Mesenchymal stem cell (in vitro differentiated cells and primary cell): ENCODE data around the gene TIGAR.

Experiments used
- DNase-seq: peaks from one replicate; pipeline ENCODE4 v3.0.0-alpha.2; 2013
- H2AFZ ChIP-seq: one replicate; pipeline ENCODE4 v1.6.1; 2013; ENCODE audit warnings: low read depth, mild to moderate bottlenecking, control low read depth, inconsistent platforms, low read length, moderate library complexity
- H2AK5ac ChIP-seq: 2 replicates; pipeline ENCODE4 v1.6.1; 2013; ENCODE audit warnings: low read length, moderate library complexity, mild to moderate bottlenecking, inconsistent platforms; ENCODE audit not compliant: severe bottlenecking
- H2BK120ac ChIP-seq: one replicate; pipeline ENCODE4 v1.6.1; 2013; ENCODE audit warnings: low read depth, mild to moderate bottlenecking, inconsistent platforms, low read length, moderate library complexity
- H2BK12ac ChIP-seq, 2 experiments: one replicate each; pipeline ENCODE4 v1.6.1; 2013; ENCODE audit warnings: inconsistent platforms in 2 of 2, low read length in 2 of 2, mild to moderate bottlenecking in 2 of 2, moderate library complexity in 2 of 2, control low read depth in 1 of 2
- H2BK15ac ChIP-seq: one replicate; pipeline ENCODE4 v1.6.1; 2013; ENCODE audit warnings: mild to moderate bottlenecking, low read depth, inconsistent platforms; ENCODE audit not compliant: poor library complexity, severe bottlenecking
- H2BK5ac ChIP-seq: 2 replicates; pipeline ENCODE4 v1.6.1; 2013; ENCODE audit warnings: low read depth, mild to moderate bottlenecking, low read length, control low read depth, inconsistent platforms; ENCODE audit not compliant: poor library complexity, severe bottlenecking
- H3K14ac ChIP-seq, 2 experiments: one replicate each; pipeline ENCODE4 v1.6.1; 2013; ENCODE audit warnings: inconsistent platforms in 2 of 2, low read length in 2 of 2, control low read depth in 1 of 2, mild to moderate bottlenecking in 1 of 2, moderate library complexity in 1 of 2
- H3K18ac ChIP-seq, 2 experiments: one replicate each; pipeline ENCODE4 v1.6.1; 2013; ENCODE audit warnings: inconsistent platforms in 2 of 2, low read length in 2 of 2, control low read depth in 1 of 2, low read depth in 1 of 2, mild to moderate bottlenecking in 1 of 2
- H3K23ac ChIP-seq, 2 experiments: one replicate each; pipeline ENCODE4 v1.6.1; 2013; ENCODE audit warnings: inconsistent platforms in 2 of 2, low read length in 2 of 2, mild to moderate bottlenecking in 2 of 2, moderate library complexity in 2 of 2, control low read depth in 1 of 2
- H3K27ac ChIP-seq: 2 replicates; pipeline ENCODE4 v1.5.1; 2013; ENCODE audit warnings: mild to moderate bottlenecking, moderate library complexity, low read length, control low read depth, inconsistent platforms; ENCODE audit not compliant: poor library complexity, severe bottlenecking
- H3K27me3 ChIP-seq, 2 experiments: 2 replicates each; pipeline versions ENCODE4 v1.6.1 to v1.7.0; 2013; ENCODE audit warnings: low read length in 2 of 2, mild to moderate bottlenecking in 2 of 2, moderate library complexity in 2 of 2, control low read depth in 1 of 2, inconsistent platforms in 1 of 2; ENCODE audit not compliant: control insufficient read depth in 1 of 2, insufficient read depth in 1 of 2
- H3K36me3 ChIP-seq, 2 experiments: 2 replicates each; pipeline versions ENCODE4 v1.6.1 to v1.7.0; 2013; ENCODE audit warnings: low read length in 2 of 2, control low read depth in 1 of 2, inconsistent platforms in 1 of 2, low read depth in 1 of 2, mild to moderate bottlenecking in 1 of 2; ENCODE audit not compliant: insufficient read depth in 2 of 2, control insufficient read depth in 1 of 2
- H3K4ac ChIP-seq, 2 experiments: one replicate each; pipeline ENCODE4 v1.6.1; 2013; ENCODE audit warnings: inconsistent platforms in 2 of 2, low read length in 2 of 2, mild to moderate bottlenecking in 2 of 2, moderate library complexity in 2 of 2, control low read depth in 1 of 2, low read depth in 1 of 2
- H3K4me1 ChIP-seq: 2 replicates; pipeline ENCODE4 v1.6.1; 2013; ENCODE audit warnings: low read depth, low read length, control low read depth; ENCODE audit not compliant: control insufficient read depth, insufficient read depth
- H3K4me2 ChIP-seq: 2 replicates; pipeline ENCODE4 v1.6.1; 2013; ENCODE audit warnings: low read length, mild to moderate bottlenecking, inconsistent platforms; ENCODE audit not compliant: poor library complexity, severe bottlenecking
- H3K4me3 ChIP-seq, 2 experiments: 2 replicates each; pipeline versions ENCODE4 v1.5.1 to v1.7.0; 2013; ENCODE audit warnings: low read length in 2 of 2, mild to moderate bottlenecking in 2 of 2, control low read depth in 1 of 2, low read depth in 1 of 2; ENCODE audit not compliant: insufficient read depth in 1 of 2
- H3K79me1 ChIP-seq: replicated peaks from 2 replicates; pipeline ENCODE4 v1.6.1; 2013; ENCODE audit warnings: mild to moderate bottlenecking, control low read depth, low read length, inconsistent platforms; ENCODE audit not compliant: poor library complexity, severe bottlenecking
- H3K9ac ChIP-seq: 2 replicates; pipeline ENCODE4 v1.7.0; 2013; ENCODE audit warnings: mild to moderate bottlenecking, low read length, moderate library complexity
- H3K9me3 ChIP-seq: 2 replicates; pipeline ENCODE4 v1.7.0; 2013; ENCODE audit warnings: mild to moderate bottlenecking, low read length; ENCODE audit not compliant: control insufficient read depth
- H4K8ac ChIP-seq: one replicate; pipeline ENCODE4 v1.6.1; 2013; ENCODE audit warnings: inconsistent platforms, mild to moderate bottlenecking, low read length, moderate library complexity
- H4K91ac ChIP-seq: one replicate; pipeline ENCODE4 v1.6.1; 2013; ENCODE audit warnings: mild to moderate bottlenecking, low read length, inconsistent platforms
- WGBS: methylation state at CpG from one replicate; pipeline ENCODE4 v1.1.7; 2013; ENCODE audit warnings: mixed read lengths; 5-methylcytosine and 5-hydroxymethylcytosine counted together

Gene TIGAR

GRCh38 chr12:4307593-4308333 lies 13.2 kb upstream of the TIGAR start:
- Histone ChIP-seq H4K8ac (peak overlapping the region; percentile 59), H3K14ac (peak overlapping the region in 1 of 2 experiments; percentile 19), H3K9me3 (no peaks in the 10 kb centered on the region), H3K23ac (no peak overlapping the region), H2BK120ac (no peak overlapping the region), H3K36me3 (peaks cover 25 to 29% of the 10 kb centered on the region in 2 experiments), H3K79me1 (no peaks in the 10 kb centered on the region), H3K4me1 (peaks cover 8% of the 10 kb centered on the region), H2BK15ac (no peak overlapping the region), H3K4me3 (peak overlapping the region in 1 of 2 experiments; percentile 48), H2BK12ac (no peak overlapping the region), H3K9ac (peak overlapping the region; percentile 57), H3K27ac (no peak overlapping the region), H3K27me3 (peaks cover under 1 to 22% of the 10 kb centered on the region in 2 experiments), H3K18ac (no peak overlapping the region), H3K4ac (no peak overlapping the region), H2AFZ (peak overlapping the region; percentile 30), H4K91ac (no peak overlapping the region), H3K4me2 (peak overlapping the region; percentile 68), H2AK5ac (no peak overlapping the region), H2BK5ac (no peak overlapping the region)
- peak; percentile 82 for DNase-seq
- 11% methylated on average over 25 of the region's 25 CpGs for WGBS

GRCh38 chr12:4308334-4308950 lies 12.6 kb upstream of the TIGAR start:
- no peak overlapping the region for H3K4ac ChIP-seq
- WGBS = 89% methylated on average over 14 of the region's 14 CpGs
- H2BK120ac ChIP-seq = no peak overlapping the region
- H3K27ac ChIP-seq = no peak overlapping the region
- no peak for DNase-seq
- H3K9me3 ChIP-seq = no peaks in the 10 kb centered on the region
- H2BK12ac ChIP-seq = no peak overlapping the region
- no peak overlapping the region for H4K91ac ChIP-seq
- H3K14ac ChIP-seq = no peak overlapping the region
- H3K4me2 ChIP-seq = peak overlapping the region; percentile 68
- H4K8ac ChIP-seq = peak overlapping the region; percentile 59
- peaks cover 8% of the 10 kb centered on the region for H3K4me1 ChIP-seq
- H2AFZ ChIP-seq = no peak overlapping the region
- no peak overlapping the region for H2BK15ac ChIP-seq
- no peak overlapping the region for H2AK5ac ChIP-seq
- H3K9ac ChIP-seq = peak overlapping the region; percentile 57
- H3K79me1 ChIP-seq = no peaks in the 10 kb centered on the region
- peak overlapping the region in 1 of 2 experiments; percentile 48 for H3K4me3 ChIP-seq
- H3K18ac ChIP-seq = no peak overlapping the region
- H3K23ac ChIP-seq = no peak overlapping the region
- peaks cover 21 to 24% of the 10 kb centered on the region in 2 experiments for H3K36me3 ChIP-seq
- no peak overlapping the region for H2BK5ac ChIP-seq
- H3K27me3 ChIP-seq = peaks cover 0 to 17% of the 10 kb centered on the region in 2 experiments

GRCh38 chr12:4311776-4312175 lies 9.2 kb upstream of the TIGAR start:
- Histone ChIP-seq H3K27me3 (no peaks in the 10 kb centered on the region), H3K4me3 (no peak overlapping the region), H3K4ac (no peak overlapping the region), H3K27ac (no peak overlapping the region), H3K9ac (no peak overlapping the region), H2AFZ (no peak overlapping the region), H3K14ac (no peak overlapping the region), H3K23ac (no peak overlapping the region), H4K8ac (no peak overlapping the region), H3K4me2 (no peak overlapping the region), H4K91ac (no peak overlapping the region), H2AK5ac (no peak overlapping the region), H3K79me1 (no peaks in the 10 kb centered on the region), H2BK15ac (no peak overlapping the region), H2BK5ac (no peak overlapping the region), H2BK120ac (no peak overlapping the region), H3K36me3 (peaks cover 0 to 4% of the 10 kb centered on the region in 2 experiments), H3K9me3 (no peaks in the 10 kb centered on the region), H3K18ac (no peak overlapping the region), H3K4me1 (peaks cover 8% of the 10 kb centered on the region), H2BK12ac (no peak overlapping the region)
- 96% methylated on average over 4 of the region's 5 CpGs for WGBS
- DNase-seq = no peak

- H3K4ac ChIP-seq = no peak overlapping the region
- H4K91ac ChIP-seq = no peak overlapping the region
- H2BK120ac ChIP-seq = no peak overlapping the region
- no peak overlapping the region for H3K27ac ChIP-seq
- no peak overlapping the region for H2BK5ac ChIP-seq
- H4K8ac ChIP-seq = no peak overlapping the region
- no peaks in the 10 kb centered on the region for H3K9me3 ChIP-seq
- H3K4me2 ChIP-seq = no peak overlapping the region
- DNase-seq = no peak
- H3K79me1 ChIP-seq = no peaks in the 10 kb centered on the region
- no peak overlapping the region for H3K23ac ChIP-seq
- H3K18ac ChIP-seq = no peak overlapping the region
- peaks cover 8% of the 10 kb centered on the region for H3K4me1 ChIP-seq
- H3K36me3 ChIP-seq = peaks cover 0 to 4% of the 10 kb centered on the region in 2 experiments
- 100% methylated on average over 2 of the region's 2 CpGs for WGBS
- no peak overlapping the region for H3K14ac ChIP-seq
- no peak overlapping the region for H2BK15ac ChIP-seq
- no peak overlapping the region for H2AFZ ChIP-seq
- no peak overlapping the region for H2AK5ac ChIP-seq
- no peak overlapping the region for H2BK12ac ChIP-seq
- H3K9ac ChIP-seq = no peak overlapping the region
- H3K27me3 ChIP-seq = no peaks in the 10 kb centered on the region
- no peak overlapping the region for H3K4me3 ChIP-seq
These were observed 8.8 kb upstream of the TIGAR start for GRCh38 chr12:4312251-4312650.
